Endometrium (tissue), 2 donors: Measurements from ENCODE around the gene TFF1.

Source experiments
- FAIRE-seq: peaks from 2 replicates; lab custom pipeline; 2012; peaks lifted over from hg19 to GRCh38; lab: Jason Lieb, UNC
- donor health status: control.
- donor health status: control.

TFF1 gene

GRCh38 chr21:42398436-42399028 lies 32.2 kb upstream of the TFF1 start:
- no peak for FAIRE-seq

- no peak for FAIRE-seq
These were observed 31.5 kb upstream of the TFF1 start for GRCh38 chr21:42397746-42398394.

- FAIRE-seq: no peak
These were observed 30.7 kb upstream of the TFF1 start for GRCh38 chr21:42396799-42397745.

- no peak for FAIRE-seq
These were observed 29.7 kb upstream of the TFF1 start, which contains the start of gene TMPRSS3 for GRCh38 chr21:42395905-42396651. Gene TMPRSS3, minus strand, starts transcription at chr21:42396052. Its CDS starts 635 bp downstream, at chr21:42395417.

DNA sequence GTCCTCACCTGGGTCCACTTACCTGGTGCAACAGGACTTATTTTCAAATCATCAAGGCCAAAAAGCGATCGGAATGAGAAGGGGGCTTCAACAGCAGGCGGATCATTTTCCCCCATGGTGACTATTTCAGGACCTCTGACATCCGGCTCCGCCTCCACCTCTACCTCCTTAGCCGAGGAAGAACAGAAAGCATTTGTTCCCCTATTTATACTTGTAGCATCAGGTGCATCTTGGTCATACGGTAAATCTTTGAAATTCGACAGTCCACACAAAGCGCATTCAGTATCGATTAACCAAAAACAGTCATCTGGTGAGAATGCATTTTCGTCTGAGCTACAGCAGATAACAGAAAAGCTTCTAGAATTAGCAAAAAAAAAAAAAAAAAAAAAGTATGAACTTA lies 29.0 kb upstream of the TFF1 start:
- FAIRE-seq: no peak

DNA sequence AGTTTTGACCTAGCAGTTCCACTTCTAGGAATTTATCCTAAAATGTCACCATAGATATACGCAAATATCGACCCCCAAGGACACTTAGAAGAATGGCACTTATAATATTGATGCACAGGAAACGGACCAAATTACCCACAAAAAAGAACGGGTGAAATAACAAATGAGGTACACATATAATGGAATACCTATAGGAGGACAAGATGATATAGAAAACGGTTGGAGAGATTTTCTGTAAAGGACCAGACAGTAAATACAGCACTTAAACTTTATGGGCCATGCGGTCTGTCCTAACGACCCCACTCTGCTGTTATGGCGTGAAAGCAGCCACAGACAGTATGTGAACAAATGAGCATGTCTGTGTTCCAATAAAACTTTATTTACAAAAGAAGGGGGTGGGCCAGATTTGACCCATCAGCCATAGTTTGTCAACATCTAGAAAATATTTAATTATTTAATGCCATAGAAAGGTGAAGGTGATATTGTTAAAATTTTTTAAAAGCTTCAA lies 27.2 kb upstream of the TFF1 start:
- no peak for FAIRE-seq

DNA sequence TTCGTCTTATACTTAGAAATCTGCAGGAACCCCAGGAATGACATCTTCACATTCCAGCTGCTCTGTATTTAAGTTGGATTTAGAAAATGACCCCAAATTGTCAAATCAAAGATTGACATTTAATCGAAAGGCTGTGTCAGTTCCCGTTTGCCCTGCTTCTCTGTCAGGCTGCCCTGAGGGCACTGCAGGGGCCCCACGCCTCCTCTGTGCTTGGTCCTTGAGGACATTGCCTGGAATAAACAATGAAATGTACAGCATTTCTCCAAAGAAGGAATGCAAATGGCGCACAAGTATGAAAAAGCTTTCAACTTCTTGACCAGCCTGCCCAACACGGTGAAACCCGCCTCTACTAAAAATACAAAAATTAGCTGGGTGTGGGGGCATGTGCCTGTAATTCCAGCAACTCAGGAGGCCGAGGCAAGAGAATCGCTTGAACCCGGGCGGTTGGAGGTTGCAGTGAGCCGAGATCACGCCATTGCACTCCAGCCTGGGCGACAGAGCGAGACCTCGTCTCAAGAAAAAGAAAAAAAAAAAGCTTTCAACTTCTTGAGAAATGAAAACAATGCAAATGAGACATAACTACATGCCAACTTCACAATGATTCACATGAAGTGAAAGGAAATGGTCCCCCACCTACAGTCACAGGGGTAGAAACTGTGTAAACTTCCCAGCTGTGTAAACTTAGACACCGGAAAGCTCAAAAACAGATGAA lies 26.6 kb upstream of the TFF1 start:
- no peak for FAIRE-seq

GRCh38 chr21:42391297-42391696 lies 25.0 kb upstream of the TFF1 start:
- FAIRE-seq: no peak

DNA sequence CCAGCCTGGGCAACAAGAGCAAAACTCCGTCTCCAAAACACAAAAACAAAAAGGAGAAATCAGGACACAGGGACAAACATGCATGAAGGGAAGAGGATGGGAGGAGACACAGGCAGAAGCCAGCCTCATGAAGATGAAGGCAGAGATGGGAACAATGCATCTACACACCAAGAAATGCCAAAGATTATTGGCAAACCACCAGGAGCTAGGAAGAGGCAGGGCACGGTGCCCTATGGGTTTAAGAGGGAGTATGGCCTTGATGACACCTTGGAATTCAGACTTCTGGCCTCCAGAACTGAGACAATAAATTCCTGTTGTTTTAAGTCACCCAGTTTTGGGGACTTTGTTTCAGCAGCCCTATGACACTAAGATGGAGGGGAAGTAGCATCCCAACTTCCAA lies 24.4 kb upstream of the TFF1 start:
- FAIRE-seq: no peak

- no peak for FAIRE-seq
These were observed 23.9 kb upstream of the TFF1 start for GRCh38 chr21:42390193-42390592.

GRCh38 chr21:42389449-42389835 lies 23.1 kb upstream of the TFF1 start:
- FAIRE-seq: no peak

GRCh38 chr21:42388740-42389448 lies 22.6 kb upstream of the TFF1 start:
- no peak for FAIRE-seq

GRCh38 chr21:42387843-42388340 lies 21.6 kb upstream of the TFF1 start:
- FAIRE-seq: no peak

DNA sequence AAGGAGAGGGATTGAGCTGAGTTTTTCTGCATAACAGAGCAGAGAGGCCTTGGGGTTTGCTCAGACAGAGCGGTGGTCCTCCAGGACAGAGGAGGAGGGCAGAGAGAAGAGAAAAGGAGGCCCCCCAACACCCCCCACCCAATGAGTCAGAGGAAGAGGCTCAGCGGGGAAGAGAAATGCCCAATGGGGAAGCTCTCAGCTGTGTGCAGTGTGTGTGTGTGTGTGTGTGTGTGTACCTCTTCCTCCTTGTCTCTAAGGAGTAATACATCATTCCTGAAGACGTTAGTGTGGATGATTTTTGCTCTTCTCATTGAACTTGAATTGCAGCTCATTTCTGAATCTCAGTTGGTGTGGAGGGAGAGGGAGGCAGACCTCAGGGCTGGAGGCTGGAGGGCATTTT lies 20.8 kb upstream of the TFF1 start:
- FAIRE-seq: no peak

- FAIRE-seq: no peak
These were observed 19.8 kb upstream of the TFF1 start for GRCh38 chr21:42386034-42386591.

- no peak for FAIRE-seq
These were observed 19.3 kb upstream of the TFF1 start for GRCh38 chr21:42385619-42386018.

DNA sequence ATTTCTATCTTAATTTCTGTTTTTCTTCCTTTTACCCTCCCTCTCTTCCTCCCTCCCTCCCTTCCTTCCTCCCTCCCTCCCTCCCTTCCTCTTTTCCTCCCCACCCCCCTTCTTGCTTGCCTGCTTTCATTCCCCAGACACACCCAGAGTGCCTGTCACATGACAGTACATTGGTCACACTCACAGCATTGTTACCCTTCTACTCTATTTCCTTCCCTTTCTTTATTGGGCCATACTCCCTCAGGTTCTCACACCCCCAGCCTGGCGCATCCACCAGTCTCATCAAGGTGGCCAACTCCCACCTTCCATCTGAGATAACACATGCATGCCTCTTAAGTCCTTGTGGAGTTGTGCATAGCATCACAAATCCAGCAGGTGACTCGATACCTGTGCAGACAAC lies 18.7 kb upstream of the TFF1 start:
- FAIRE-seq: no peak

- FAIRE-seq: no peak
These were observed 18.0 kb upstream of the TFF1 start for GRCh38 chr21:42384156-42384945.

GRCh38 chr21:42383331-42383730 lies 17.0 kb upstream of the TFF1 start:
- no peak for FAIRE-seq
